Mucosa of rectum (tissue), 2 donors: ENCODE data around the gene SLITRK4.

Source experiments
- H3K27ac ChIP-seq, 2 donors: one replicate each; pipeline ENCODE4 v1.7.0; 2013; ENCODE audit warnings: inconsistent platforms in 2 of 2, low read depth in 2 of 2, low read length in 2 of 2
- H3K27me3 ChIP-seq, 2 donors: one replicate each; pipeline ENCODE4 v1.7.0; 2013; ENCODE audit warnings: low read length in 2 of 2; ENCODE audit not compliant: control insufficient read depth in 2 of 2, insufficient read depth in 2 of 2
- H3K36me3 ChIP-seq, 2 donors: one replicate each; pipeline ENCODE4 v1.7.0; 2013; ENCODE audit warnings: low read length in 2 of 2; ENCODE audit not compliant: control insufficient read depth in 2 of 2, insufficient read depth in 2 of 2
- H3K4me1 ChIP-seq, 2 donors: one replicate each; pipeline ENCODE4 v1.7.0; 2013; ENCODE audit warnings: low read length in 2 of 2, mild to moderate bottlenecking in 1 of 2; ENCODE audit not compliant: control insufficient read depth in 2 of 2, insufficient read depth in 2 of 2
- H3K4me3 ChIP-seq, 2 donors: one replicate each; pipeline ENCODE4 v1.7.0; 2013; ENCODE audit warnings: low read length in 2 of 2
- H3K9ac ChIP-seq, 2 donors: one replicate each; pipeline ENCODE4 v1.7.0; 2013; ENCODE audit warnings: low read length in 2 of 2, low read depth in 1 of 2, mild to moderate bottlenecking in 1 of 2
- H3K9me3 ChIP-seq, 2 donors: one replicate each; pipeline ENCODE4 v1.7.0; 2013; ENCODE audit warnings: low read length in 2 of 2; ENCODE audit not compliant: control insufficient read depth in 2 of 2
- donor health status: healthy.
- donor health status: Normal muscosa, but diverticular disease.

The SLITRK4 gene

GRCh38 chrX:143580266-143580665 lies 55.6 kb downstream of the SLITRK4 start:
- Histone ChIP-seq H3K4me3 (no peak overlapping the region), H3K36me3 (no peaks in the 10 kb centered on the region), H3K4me1 (no peaks in the 10 kb centered on the region), H3K27ac (no peak overlapping the region), H3K9me3 (no peaks in the 10 kb centered on the region), H3K9ac (no peak overlapping the region), H3K27me3 (no peaks in the 10 kb centered on the region)
